Stimulated activated CD4-positive, alpha-beta T cell treated with anti-CD3 and anti-CD28 coated beads, TNF-alpha, amount 100 ng/mL, for 1 hour (primary cell): ENCODE measurements around the gene SLC36A4.
"Not testable (repeated sequence)": the region's sequence is repeated elsewhere in the genome, so short reads cannot be mapped to it uniquely, and the experiment has no call there.

ENCODE experiments used
- DNase-seq, 3 donors: peaks; one replicate each; pipeline ENCODE4 v3.0.0-alpha.2; 2020; ENCODE audit warnings: low read depth in 3 of 3, low spot score in 1 of 3

SLC36A4 gene

GRCh38 chr11:93194673-93195291 is 3.0 kb downstream of the SLC36A4 start:
- no peak for DNase-seq

DNA sequence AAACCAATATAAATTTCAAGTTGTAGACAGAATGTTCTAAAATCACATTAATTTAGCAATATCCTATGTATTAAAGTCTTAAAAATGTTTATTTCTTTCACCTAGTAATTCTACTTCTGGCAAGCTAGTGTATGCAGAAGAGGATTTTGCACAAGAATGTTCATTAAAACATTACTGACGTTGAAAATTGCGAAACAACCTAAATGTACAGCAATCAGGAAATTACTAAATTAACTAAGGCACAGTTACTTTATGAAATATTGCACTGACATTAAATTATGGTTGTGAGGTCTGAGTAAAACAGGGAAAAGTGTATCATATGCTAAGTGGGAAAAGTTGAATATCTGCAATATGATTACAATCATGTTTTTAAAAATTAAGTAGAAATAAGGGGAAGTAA is 4.1 kb downstream of the SLC36A4 start:
- no peak for DNase-seq

- no peak for DNase-seq
Observed at GRCh38 chr11:93192163-93192562, 5.6 kb downstream of the SLC36A4 start.

DNA sequence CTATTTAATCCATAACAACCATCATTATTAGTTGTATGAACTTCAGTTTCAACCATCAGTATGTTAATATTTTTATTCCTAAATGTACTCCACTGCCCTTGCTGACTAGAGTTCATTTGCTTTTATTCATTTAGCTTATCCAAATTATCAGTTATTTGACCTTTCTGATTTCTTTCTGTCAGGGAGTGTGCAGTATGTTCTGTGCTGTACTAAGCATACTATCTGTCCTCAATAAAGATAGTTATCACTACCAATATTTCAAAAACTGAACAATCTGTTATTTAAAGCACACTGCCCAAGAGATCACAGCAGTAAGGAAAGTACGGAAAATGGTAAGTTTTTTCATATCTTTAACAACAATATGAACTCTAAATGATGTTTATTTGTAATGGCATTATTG is 8.3 kb downstream of the SLC36A4 start:
- DNase-seq, result no peak

DNA sequence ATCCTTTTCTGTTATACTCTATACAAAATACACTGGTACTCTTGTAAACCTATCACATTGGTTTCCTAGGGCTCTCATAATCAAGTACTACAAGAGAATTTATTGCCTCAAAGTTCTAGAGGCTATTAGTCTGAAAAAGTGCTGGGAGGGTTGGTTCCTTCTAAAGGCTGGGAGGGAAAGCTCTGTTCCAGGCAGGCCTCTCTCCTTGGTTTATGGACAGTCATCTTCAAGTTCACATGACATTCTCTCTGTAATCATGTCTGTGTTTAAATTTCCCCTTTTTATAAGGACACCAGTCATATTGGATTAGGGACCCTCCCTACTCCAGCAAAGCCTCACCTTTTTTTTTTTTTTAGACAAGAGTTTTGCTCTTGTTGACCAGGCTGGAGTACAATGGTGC is 9.1 kb downstream of the SLC36A4 start:
- no peak for DNase-seq

- DNase-seq, result no peak
Observed at GRCh38 chr11:93187290-93187689, 10.5 kb downstream of the SLC36A4 start.

- DNase-seq, result not testable (repeated sequence)
Observed at GRCh38 chr11:93177891-93178290, 19.9 kb downstream of the SLC36A4 start.

- DNase-seq, result no peak
Observed at GRCh38 chr11:93169950-93170561, 27.7 kb downstream of the SLC36A4 start.

DNA sequence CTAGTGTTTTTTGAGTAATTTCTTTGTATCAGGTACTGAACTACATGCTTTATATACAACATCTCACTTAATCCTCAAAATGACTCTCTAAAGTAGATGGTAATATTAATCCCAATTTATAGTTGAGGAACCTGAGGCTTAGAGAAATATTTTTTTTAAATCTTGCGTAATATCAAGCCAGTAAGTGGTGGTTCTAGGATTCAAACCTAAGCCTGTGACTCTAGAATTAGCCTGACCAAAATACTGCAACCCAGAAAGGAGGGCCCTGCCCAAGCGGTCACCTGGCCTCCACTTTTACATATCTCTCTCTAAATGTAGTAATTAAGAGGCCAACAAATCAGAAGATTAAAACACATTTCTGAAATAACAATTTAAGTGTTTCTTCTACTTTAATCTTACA is 28.6 kb downstream of the SLC36A4 start:
- no peak for DNase-seq

DNA sequence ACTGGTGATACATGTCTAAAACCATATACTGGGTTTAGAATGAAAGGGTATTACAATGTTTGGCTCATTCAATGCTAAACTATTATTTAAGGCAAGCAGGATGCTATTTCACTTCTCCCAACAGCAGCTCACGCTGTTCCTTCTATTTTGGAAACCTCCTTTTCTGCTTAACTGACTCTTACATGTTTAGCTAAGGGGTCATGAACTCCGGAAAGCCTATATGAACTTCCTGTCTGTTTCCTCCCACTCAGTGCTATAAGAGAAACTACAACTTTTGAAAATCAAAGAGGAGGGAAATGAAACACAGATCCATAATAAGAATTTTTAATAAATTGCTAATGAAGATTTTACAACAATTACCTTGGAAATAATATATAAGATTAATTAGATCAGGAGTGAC is 30.9 kb downstream of the SLC36A4 start:
- DNase-seq, result no peak

GRCh38 chr11:93166194-93166593 is 31.6 kb downstream of the SLC36A4 start:
- no peak for DNase-seq

DNA sequence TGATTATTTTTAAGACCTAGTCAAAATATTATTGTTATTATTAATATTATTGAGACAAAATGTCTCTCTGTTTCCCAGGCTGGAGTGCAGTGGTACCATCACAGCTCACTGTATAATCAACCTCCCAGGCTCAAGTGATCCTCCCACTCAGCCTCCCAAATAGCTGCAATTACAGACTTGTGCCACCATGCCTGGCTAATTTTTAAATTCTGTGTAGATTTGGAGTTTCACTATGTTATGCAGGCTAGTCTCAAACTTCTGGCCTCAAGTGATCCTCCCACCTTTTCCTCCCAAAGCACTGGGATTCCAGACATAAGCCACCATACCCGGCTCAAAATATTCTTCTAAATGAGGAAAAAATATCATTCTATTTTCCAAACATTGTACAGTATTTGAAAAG is 37.0 kb downstream of the SLC36A4 start:
- DNase-seq, result no peak

- DNase-seq, result no peak
Observed at GRCh38 chr11:93160156-93160555, 37.6 kb downstream of the SLC36A4 start.

- no peak for DNase-seq
Observed at GRCh38 chr11:93159721-93160120, 38.1 kb downstream of the SLC36A4 start.

- DNase-seq, result no peak
Observed at GRCh38 chr11:93155738-93156137, 42.1 kb downstream of the SLC36A4 start.

- no peak for DNase-seq
Observed at GRCh38 chr11:93145390-93145915, 52.3 kb downstream of the SLC36A4 start.

DNA sequence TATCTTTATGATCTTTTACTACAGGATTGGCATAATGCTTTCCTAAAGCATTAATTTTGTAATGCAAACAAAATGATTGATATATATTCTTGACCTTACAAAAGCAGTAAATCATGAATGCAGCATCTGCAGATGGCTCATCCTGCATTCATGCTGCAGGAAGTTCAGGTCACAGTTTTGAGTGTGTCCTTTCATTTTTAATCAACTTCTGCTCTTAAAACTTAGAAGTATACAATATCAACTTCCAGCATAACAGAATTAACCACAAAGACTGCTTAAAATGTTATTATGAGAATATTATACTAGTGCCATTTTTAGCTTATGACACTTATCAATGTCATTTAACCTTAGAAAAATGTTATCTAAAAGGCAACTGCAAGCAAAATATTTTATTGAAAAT is 54.0 kb downstream of the SLC36A4 start:
- DNase-seq, result no peak

- DNase-seq, result no peak
Observed at GRCh38 chr11:93143186-93143585, 54.6 kb downstream of the SLC36A4 start.

- no peak for DNase-seq
Observed at GRCh38 chr11:93133488-93134109, 64.2 kb downstream of the SLC36A4 start.

- no peak for DNase-seq
Observed at GRCh38 chr11:93132836-93133235, 65.0 kb downstream of the SLC36A4 start.

DNA sequence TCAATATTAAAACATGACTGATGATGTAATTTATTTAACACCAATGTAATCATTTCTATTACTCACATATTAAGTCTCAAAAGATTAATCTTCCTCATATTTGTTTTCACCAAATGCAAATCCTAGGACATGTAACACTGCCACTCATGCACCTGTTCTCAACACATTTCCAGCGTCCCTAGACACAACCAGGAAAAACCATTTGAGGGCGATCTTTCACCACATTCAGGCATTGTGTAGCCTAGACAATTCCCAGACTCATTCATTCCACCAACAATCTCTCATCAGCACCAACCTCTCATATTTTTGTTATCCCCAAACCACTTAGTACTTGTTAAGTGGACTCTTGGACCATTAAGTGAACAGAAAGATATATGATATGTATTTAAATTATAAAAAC is 66.1 kb downstream of the SLC36A4 start:
- DNase-seq, result no peak

GRCh38 chr11:93128574-93128973 is 69.2 kb downstream of the SLC36A4 start:
- no peak for DNase-seq
